ENCODE results near the gene ONECUT3. TPM values are rescaled to one million over a fixed set of nuclear protein-coding genes. Genes with fewer than 3 reads are reported as not detected.
"Not testable (repeated sequence)": the region's sequence is repeated elsewhere in the genome, so short reads cannot be mapped to it uniquely, and the experiment has no call there.

ONECUT3 gene
- total RNA-seq, 2 donors from 2014 or later, result 0.26 TPM; not detected in 1

DNA sequence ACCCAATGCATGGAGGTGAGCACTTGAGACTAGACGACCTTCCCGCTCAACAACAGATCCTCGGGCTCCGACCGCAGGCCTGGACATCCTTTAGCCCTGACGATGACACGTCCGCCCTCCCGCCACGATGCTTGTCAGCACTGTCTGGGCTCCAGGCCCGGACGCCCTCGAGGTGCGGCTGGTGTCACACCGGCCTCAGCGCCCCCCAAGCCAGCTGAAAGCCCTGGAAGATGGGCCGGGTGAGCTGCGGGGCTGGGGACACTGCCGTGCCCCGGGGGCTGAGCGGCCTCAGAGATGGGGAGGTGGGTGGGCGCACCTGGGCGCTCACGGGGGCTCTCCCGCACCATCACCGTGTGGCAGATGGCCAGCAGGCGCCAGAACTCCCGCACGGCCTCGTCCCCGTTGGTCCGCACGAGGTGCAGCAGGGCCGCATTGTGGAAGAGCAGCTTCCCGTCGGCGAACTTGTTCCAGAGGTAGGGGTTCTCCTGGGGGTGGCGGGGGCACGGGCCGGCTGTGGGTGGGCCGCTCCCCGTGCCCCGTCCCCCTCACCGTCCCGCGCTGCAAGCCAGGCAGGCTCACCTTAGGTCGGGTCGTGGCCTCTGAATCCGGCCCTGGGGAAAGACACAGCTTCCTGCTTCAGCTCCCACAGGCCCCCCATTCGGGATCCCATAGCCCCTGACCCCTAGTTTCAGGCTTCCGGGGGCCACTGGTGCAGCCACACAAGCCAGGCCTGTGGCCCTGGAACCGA, 43.3 kb downstream of the ONECUT3 start:
- 37 to 42% methylated on average over 2 to 38 of the region's 52 CpGs for WGBS, 2 donors

DNA sequence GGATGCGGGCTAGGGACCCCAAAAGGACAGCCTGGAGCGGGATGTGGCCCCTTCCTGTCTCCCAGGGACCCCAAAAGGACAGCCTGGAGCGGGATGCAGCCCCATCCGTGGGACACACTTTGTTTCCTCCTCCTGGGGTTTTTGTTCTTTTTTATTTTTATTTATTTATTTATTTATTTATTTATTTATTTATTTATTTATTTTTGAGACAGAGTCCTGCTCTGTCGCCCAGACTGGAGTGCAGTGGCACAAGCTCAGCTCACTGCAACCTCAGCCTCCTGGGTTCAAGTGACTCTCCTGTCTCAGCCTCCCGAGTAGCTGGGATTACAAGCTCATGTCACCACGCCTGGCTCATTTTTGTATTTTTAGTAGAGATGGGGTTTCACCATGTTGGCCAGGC, 44.0 kb downstream of the ONECUT3 start:
- H3K36me3 ChIP-seq (replicated peaks in 1 of 2; ENCODE audit: insufficient read depth in 1 of 2, low read depth in 2 of 2); H3K27ac ChIP-seq; intact Hi-C loops (cut with DNase I); DNase-seq; H3K4me3 ChIP-seq; H3K4me1 ChIP-seq; ATAC-seq; H3K9me3 ChIP-seq: not testable (repeated sequence)
- H3K27me3 ChIP-seq, result peaks cover 0 to 12% of the 10 kb centered on the region in 2 donors
- WGBS, 2 donors, result 74 to 75% methylated on average over 7 of the region's 7 CpGs

More for the DNA sequence above, 43.3 kb downstream of the ONECUT3 start:
- intact Hi-C loops (cut with DNase I), result no loop called here
- TF ChIP-seq POLR2A (IDR thresholded peaks at IDR 0.05), result no peak
- TF ChIP-seq, protein P1, sequence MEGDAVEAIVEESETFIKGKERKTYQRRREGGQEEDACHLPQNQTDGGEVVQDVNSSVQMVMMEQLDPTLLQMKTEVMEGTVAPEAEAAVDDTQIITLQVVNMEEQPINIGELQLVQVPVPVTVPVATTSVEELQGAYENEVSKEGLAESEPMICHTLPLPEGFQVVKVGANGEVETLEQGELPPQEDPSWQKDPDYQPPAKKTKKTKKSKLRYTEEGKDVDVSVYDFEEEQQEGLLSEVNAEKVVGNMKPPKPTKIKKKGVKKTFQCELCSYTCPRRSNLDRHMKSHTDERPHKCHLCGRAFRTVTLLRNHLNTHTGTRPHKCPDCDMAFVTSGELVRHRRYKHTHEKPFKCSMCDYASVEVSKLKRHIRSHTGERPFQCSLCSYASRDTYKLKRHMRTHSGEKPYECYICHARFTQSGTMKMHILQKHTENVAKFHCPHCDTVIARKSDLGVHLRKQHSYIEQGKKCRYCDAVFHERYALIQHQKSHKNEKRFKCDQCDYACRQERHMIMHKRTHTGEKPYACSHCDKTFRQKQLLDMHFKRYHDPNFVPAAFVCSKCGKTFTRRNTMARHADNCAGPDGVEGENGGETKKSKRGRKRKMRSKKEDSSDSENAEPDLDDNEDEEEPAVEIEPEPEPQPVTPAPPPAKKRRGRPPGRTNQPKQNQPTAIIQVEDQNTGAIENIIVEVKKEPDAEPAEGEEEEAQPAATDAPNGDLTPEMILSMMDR (IDR thresholded peaks at IDR 0.05), result no peak
- H3K4me3 ChIP-seq, result no peak overlapping the region
- peaks cover 0 to 12% of the 10 kb centered on the region in 2 donors for H3K27me3 ChIP-seq
- H3K36me3 ChIP-seq (replicated peaks in 1 of 2; ENCODE audit: insufficient read depth in 1 of 2, low read depth in 2 of 2), result no peaks in the 10 kb centered on the region
- H3K9me3 ChIP-seq, result no peaks in the 10 kb centered on the region
- no peak for DNase-seq
- no peak overlapping the region for H3K27ac ChIP-seq
- H3K4me1 ChIP-seq, result peaks cover 5% of the 10 kb centered on the region
- no peak for ATAC-seq

DNA sequence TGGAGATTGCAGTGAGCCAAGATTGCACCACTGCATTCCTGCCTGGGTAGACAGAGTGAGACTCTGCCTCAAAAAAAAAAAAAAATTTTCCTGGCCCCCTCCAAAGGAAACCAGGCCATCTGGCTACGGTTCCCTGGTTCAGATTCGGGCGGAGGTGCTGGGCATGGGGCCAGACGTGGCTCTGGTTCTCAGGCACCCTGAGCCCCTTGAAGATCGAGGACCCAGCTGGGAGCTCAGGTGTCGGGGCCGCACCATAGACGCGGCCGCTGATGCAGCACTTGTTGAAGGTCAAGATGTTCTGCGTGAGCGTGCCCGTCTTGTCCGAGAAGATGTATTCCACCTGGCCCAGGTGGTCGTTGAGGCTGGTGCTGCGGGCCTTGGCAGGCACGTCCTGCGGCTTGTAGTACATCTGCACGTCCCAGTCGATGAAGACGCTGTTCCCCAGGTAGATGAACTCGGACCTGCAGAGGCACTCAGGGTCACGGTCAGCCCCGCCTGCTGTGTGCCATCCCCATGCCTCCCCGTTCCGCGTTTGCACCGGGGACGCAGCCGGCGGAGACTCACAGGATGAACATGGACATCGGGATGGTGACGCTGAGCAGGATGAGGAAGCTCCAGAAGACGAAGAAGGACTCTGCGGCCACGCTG, 46.5 kb downstream of the ONECUT3 start:
- no peak for DNase-seq
- no peak for ATAC-seq
- Histone ChIP-seq H3K9me3 (no peaks in the 10 kb centered on the region), H3K27ac (no peak overlapping the region), H3K36me3 (replicated peaks in 1 of 2; ENCODE audit: insufficient read depth in 1 of 2, low read depth in 2 of 2) (no peaks in the 10 kb centered on the region), H3K4me1 (peaks cover 5% of the 10 kb centered on the region), H3K27me3 (peaks cover 0 to 12% of the 10 kb centered on the region in 2 donors), H3K4me3 (no peak overlapping the region)
- 68 to 75% methylated on average over 27 to 31 of the region's 36 CpGs for WGBS, 2 donors
- TF ChIP-seq, protein P1 (IDR thresholded peaks at IDR 0.05), result no peak
- TF ChIP-seq POLR2A (IDR thresholded peaks at IDR 0.05), result no peak
- intact Hi-C loops (cut with DNase I), result no loop called here

DNA sequence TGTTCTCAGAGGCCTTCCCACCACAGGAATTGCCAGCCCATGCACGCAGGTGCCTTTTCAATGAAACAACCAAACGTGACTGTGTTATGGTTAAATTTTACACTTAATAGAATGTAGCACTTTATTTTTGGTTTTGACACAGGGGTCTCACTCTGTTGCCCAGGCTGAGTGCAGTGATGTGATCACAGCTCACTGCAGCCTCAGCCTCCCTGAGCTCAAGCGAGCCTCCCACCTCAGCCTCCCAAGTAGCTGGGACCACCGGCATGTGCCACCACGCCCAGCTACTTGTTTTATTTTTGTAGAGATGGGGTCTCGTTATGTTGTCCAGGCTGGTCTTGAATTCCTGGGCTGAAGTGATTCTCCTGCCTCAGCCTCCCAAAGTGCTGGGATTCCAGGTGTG, 51.6 kb downstream of the ONECUT3 start:
- no peak for TF ChIP-seq POLR2A (IDR thresholded peaks at IDR 0.05)
- TF ChIP-seq, protein P1 (IDR thresholded peaks at IDR 0.05), result no peak

DNA sequence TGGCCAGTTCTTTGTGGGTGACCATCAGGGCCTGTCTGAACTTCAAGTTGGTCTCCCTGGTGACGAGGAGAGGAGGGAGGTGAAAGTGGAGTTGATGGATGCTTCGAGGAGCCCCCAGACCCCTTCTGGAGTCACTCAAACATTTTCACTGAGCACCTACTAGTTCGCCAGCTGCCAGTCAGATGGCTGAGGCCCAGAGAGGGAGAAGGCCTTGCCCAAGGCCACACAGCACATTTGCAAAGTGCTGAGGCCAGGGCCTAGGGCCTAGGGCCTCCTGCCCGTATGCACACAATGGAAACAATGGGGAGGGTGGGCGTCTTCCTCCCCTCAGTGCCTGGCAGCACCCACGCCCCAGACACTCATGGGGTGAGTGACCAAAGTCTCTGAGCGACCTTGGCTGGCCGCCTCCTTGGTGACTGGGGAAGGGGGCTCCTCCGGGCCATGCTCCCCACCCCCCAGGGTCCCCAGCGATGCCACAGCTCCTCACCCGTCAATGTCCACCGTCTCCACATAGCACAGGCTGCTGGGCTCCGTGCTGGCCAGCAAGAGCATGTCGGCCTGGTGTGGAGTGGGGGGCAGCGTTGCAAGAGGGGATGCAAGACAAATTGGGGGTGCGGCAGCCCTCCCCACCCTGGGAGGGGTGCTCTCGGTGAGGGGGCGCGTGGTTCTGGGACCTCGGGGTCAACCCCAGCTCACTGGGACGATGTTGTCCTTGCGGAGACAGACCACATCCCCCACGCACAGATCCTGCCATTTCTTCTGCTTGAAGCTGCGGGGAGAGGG, 52.3 kb downstream of the ONECUT3 start:
- TF ChIP-seq, protein P1 (IDR thresholded peaks at IDR 0.05), result no peak
- TF ChIP-seq POLR2A (IDR thresholded peaks at IDR 0.05), result no peak
- Histone ChIP-seq H3K4me3 (no peak overlapping the region), H3K27me3 (no peaks in the 10 kb centered on the region), H3K36me3 (replicated peaks in 1 of 2; ENCODE audit: insufficient read depth in 1 of 2, low read depth in 2 of 2) (no peaks in the 10 kb centered on the region), H3K27ac (no peak overlapping the region), H3K9me3 (no peaks in the 10 kb centered on the region), H3K4me1 (no peaks in the 10 kb centered on the region)
- intact Hi-C loops (cut with DNase I), result no loop called here
- DNase-seq (no peak), ATAC-seq (no peak)
- 74 to 86% methylated on average over 19 to 24 of the region's 24 CpGs for WGBS, 2 donors

More for the DNA sequence above, 51.6 kb downstream of the ONECUT3 start:
- Histone ChIP-seq H3K27me3 (no peaks in the 10 kb centered on the region), H3K36me3 (replicated peaks in 1 of 2; ENCODE audit: insufficient read depth in 1 of 2, low read depth in 2 of 2) (no peaks in the 10 kb centered on the region), H3K27ac (no peak overlapping the region), H3K9me3 (no peaks in the 10 kb centered on the region), H3K4me3 (no peak overlapping the region), H3K4me1 (no peaks in the 10 kb centered on the region)
- ATAC-seq (no peak), DNase-seq (no peak)
- WGBS, 2 donors, result 89% methylated on average over 6 of the region's 6 CpGs
- intact Hi-C loops (cut with DNase I), result no loop called here
